GM18907 (cell line): ENCODE measurements around the gene LIM2.

ENCODE experiments used
- ATAC-seq: cut with Tn5 transposase; IDR thresholded peaks from one replicate; pipeline ENCODE4 v1.9.1; 2021; ENCODE audit warnings: mild to moderate bottlenecking, moderate library complexity; ENCODE audit not compliant: unreplicated experiment

Gene LIM2

GRCh38 chr19:51341066-51341465 is 46.7 kb downstream of the LIM2 start:
- ATAC-seq: no peak

GRCh38 chr19:51339687-51340656 is 47.8 kb downstream of the LIM2 start:
- ATAC-seq: peak; percentile 45

DNA sequence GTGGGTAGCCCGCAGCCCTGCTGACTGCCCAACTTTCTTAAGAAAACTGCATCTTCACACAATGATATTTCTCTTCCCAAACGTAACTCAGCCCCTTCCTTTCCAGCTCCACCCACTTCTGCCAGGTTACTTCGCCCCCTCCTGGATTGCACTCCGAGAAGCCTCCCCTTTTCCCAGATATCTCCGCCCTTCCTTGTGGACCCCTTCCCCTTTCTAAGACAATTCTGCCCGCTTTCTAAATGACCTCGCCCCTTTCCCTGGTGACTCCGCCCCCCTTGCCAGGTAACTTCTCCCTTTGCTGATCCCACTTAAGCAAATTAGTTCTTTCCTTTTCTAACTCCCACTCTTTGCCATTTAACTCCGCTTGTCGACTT is 48.5 kb downstream of the LIM2 start:
- ATAC-seq: peak; percentile 2

DNA sequence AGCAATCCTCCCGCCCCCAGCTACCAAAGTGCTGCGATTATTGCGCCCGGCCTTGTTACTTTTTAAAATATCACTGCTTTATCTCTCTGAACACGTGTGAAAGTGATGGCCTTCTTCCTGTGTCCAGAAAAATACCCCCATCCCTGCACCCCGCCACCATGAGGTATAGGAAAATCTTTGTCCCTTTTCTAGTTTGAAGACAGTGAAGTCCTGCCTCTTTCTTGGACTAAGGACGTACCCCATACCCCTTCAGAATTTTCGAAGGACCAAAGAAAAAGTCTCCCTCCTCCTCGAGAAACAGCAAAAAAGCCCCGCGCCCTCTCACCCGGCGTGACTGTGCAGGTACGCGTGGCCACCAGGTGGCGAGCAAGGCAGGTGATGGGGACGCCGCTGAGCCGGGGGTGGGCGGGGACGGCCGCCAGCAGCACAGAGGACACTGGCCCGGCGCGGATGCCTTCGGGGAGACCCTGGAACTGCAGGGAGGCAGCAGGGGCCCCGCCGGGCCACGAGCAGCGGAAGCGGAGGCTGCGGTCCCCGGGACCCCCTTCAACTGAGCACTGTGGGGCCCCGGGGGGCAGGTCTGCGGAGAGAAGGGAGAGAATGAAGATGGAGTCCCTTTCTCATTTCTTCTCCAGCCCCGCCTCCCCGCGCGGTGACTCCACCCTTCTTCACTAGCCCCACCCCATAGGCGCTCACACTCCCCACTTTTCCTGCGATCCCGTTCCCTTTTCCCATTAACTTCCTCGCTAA is 49.0 kb downstream of the LIM2 start:
- ATAC-seq: peak; percentile 62

DNA sequence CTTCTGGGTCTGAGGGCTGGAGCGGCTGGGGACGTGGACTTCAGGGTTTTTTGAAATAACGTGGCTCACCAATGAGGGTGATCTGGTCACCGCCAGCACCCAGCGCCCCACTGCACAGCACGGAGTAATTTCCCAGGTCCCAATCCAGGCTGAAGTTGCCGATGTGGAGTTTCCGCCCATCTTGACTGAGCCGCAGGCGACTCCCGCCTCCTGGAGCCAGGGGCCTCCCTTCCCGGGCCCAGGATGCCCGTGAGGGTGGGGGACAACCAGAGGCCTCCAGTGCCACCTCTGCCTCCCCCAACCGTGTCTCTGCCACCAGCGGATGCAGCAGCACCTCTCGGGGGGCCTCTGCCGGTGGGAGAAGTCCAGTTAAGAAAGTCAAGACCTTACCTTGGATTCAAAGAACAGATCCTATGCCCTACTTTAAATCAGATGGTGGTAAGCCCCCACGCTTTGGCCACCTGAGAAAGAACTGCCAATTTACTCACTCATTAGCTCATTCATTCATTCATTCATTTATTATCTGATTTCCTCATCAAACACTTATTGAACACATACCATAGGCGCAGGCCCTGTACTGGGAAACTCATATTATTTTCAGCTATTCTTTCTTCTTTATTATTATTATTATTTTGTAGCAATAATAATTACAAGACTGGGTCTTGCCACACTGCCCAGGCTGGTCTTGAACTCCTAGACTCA is 49.8 kb downstream of the LIM2 start:
- no peak for ATAC-seq

DNA sequence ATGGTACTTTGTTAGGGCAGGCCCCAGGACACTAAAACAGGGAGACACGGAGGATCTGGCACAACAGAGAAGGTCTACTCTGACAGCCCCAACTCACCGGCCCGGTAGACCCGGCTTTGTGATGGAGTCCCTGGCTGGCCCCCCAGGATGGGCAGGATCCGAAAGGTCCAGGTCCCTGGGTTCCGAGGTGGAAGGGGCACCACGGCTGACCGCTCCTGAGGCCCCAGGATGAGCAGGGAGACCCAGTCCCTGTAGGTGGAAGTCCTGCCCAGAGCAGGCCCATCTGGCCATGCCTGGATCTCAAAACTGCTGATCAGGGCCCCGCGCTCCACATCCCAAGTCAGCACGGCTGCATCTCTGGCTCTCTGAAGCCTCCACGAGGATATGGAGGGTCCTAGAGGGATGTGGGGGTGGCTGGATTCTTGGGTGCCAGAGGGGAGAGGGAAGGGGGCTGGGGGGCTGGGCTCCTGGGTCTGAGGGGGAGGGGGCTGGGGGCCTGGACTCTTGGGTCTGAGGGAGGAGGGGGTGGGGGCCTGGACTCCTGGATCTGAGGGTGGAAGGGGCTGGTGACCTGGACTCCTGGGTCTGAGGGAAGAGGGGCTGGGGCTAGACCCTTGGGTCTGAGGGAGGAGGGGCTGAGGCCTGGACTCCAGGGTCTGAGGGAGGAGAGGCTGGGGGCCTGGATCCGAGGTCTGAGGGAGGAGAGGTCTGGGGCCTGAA is 50.5 kb downstream of the LIM2 start:
- no peak for ATAC-seq

GRCh38 chr19:51333836-51334460 is 53.8 kb downstream of the LIM2 start:
- ATAC-seq: no peak

- ATAC-seq: no peak
Observed at GRCh38 chr19:51331716-51332115, 56.1 kb downstream of the LIM2 start.

DNA sequence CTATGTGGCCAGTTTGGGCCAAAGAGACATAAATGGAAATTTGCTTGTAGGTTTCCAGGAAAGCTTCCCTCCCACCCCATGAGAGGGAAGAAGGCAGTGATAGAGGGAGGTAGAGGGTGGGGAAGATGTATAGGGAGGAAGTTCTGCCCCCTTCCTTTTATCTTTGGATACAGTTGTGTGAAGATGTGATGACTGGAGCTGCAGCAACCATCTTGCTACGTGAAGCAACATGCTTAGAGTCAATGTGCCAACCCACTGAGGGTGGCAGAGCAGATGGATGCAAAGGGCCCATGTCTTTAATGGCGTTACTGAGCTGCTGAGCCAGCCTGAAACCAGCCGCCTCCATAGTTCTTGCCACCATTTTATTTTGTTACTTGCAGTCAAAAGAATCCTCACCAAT is 56.6 kb downstream of the LIM2 start:
- ATAC-seq: no peak

DNA sequence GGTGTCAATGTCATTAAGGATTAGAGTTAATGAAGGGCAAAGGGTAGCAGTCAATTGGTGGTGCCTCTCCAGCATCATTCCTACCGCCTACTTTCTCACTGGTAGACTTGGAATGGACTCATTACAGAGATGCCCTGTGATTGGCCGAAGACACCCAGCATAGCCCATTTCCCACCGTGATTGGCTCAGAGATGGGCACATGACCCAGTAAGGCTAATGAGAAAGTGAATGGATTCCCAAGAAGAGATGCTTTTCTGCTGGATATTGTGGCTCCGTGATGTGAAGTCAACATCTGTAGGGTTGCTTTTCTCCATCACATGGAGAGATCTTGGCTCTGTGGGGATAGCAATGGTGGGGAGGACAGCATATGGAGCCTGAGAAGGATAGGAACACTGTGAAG is 57.4 kb downstream of the LIM2 start:
- ATAC-seq: no peak
